Measurements from ENCODE around the gene SPIN2B. TPM values are rescaled to one million over a fixed set of nuclear protein-coding genes. Genes with fewer than 3 reads are reported as not detected.
"Not testable (repeated sequence)": the region's sequence is repeated elsewhere in the genome, so short reads cannot be mapped to it uniquely, and the experiment has no call there.

SPIN2B gene
- total RNA-seq, 2 experiments from 2014 or later: 14.2 to 14.3 TPM

- Histone ChIP-seq H3K4me1 (ENCODE audit: insufficient read depth, low read length, poor library complexity, severe bottlenecking) (no peaks in the 10 kb centered on the region), H2AFZ (ENCODE audit: low read length) (no peak overlapping the region), H3K9me2 (ENCODE audit: insufficient read depth, low read length) (no peaks in the 10 kb centered on the region), H3K4me2 (ENCODE audit: low read length) (no peak overlapping the region), H3K27ac (ENCODE audit: low read depth, low read length, poor library complexity, severe bottlenecking) (no peak overlapping the region), H3K79me2 (ENCODE audit: insufficient read depth, low read depth, low read length) (no peaks in the 10 kb centered on the region), H3K4me3 (ENCODE audit: low read depth, low read length, poor library complexity, severe bottlenecking) (no peak overlapping the region), H4K20me1 (ENCODE audit: insufficient read depth, low read length) (no peaks in the 10 kb centered on the region), H3K36me3 (ENCODE audit: insufficient read depth, low read length) (no peaks in the 10 kb centered on the region), H3K9me3 (ENCODE audit: low read length) (no peaks in the 10 kb centered on the region)
- intact Hi-C loops (cut with micrococcal nuclease; ENCODE audit: unreplicated experiment): no loop called here
- CTCF ChIA-PET (ENCODE audit: unreplicated experiment): no interaction called here
- POLR2A ChIA-PET: no interaction called here
- no peak for TF ChIP-seq CTCF (conservative IDR thresholded peaks at IDR 0.05; ENCODE audit: low read length)
- no peak for TF ChIP-seq EZH2phosphoT487 (IDR thresholded peaks at IDR 0.05; ENCODE audit: borderline replicate concordance, low read depth, low read length)
- DNase-seq (ENCODE audit: low spot score): no peak
- BruUV-seq (replicated peaks): no TSS peak
Measured at GRCh38 chrX:57137501-57137900, 16.2 kb upstream of the SPIN2B start.

GRCh38 chrX:57137073-57137472, 15.7 kb upstream of the SPIN2B start, which contains the start of gene SPIN2A:
SPIN2A (minus strand) TSS chrX:57137397; CDS start chrX:57136597, 800 bp downstream.
- not testable (repeated sequence) for BruUV-seq (replicated peaks)

GRCh38 chrX:57136589-57136988, 15.2 kb upstream of the SPIN2B start:
- H3K4me3 ChIP-seq (ENCODE audit: low read depth, low read length, poor library complexity, severe bottlenecking); H2AFZ ChIP-seq (ENCODE audit: low read length); intact Hi-C loops (cut with micrococcal nuclease; ENCODE audit: unreplicated experiment); H3K27ac ChIP-seq (ENCODE audit: low read depth, low read length, poor library complexity, severe bottlenecking); BruUV-seq (replicated peaks); H3K36me3 ChIP-seq (ENCODE audit: insufficient read depth, low read length); H4K20me1 ChIP-seq (ENCODE audit: insufficient read depth, low read length); DNase-seq (ENCODE audit: low spot score); POLR2A ChIA-PET; H3K4me1 ChIP-seq (ENCODE audit: insufficient read depth, low read length, poor library complexity, severe bottlenecking); H3K9me2 ChIP-seq (ENCODE audit: insufficient read depth, low read length); H3K4me2 ChIP-seq (ENCODE audit: low read length); H3K79me2 ChIP-seq (ENCODE audit: insufficient read depth, low read depth, low read length); CTCF ChIA-PET (ENCODE audit: unreplicated experiment); H3K9me3 ChIP-seq (ENCODE audit: low read length): not testable (repeated sequence)

More at GRCh38 chrX:57137073-57137472, 15.7 kb upstream of the SPIN2B start, which contains the start of gene SPIN2A:
- DNase-seq (ENCODE audit: low spot score); H2AFZ ChIP-seq (ENCODE audit: low read length); H3K9me3 ChIP-seq (ENCODE audit: low read length); H3K4me2 ChIP-seq (ENCODE audit: low read length); intact Hi-C loops (cut with micrococcal nuclease; ENCODE audit: unreplicated experiment); H3K36me3 ChIP-seq (ENCODE audit: insufficient read depth, low read length); H3K79me2 ChIP-seq (ENCODE audit: insufficient read depth, low read depth, low read length); CTCF ChIA-PET (ENCODE audit: unreplicated experiment); H3K4me3 ChIP-seq (ENCODE audit: low read depth, low read length, poor library complexity, severe bottlenecking); H3K27ac ChIP-seq (ENCODE audit: low read depth, low read length, poor library complexity, severe bottlenecking); H4K20me1 ChIP-seq (ENCODE audit: insufficient read depth, low read length); POLR2A ChIA-PET; H3K9me2 ChIP-seq (ENCODE audit: insufficient read depth, low read length); H3K4me1 ChIP-seq (ENCODE audit: insufficient read depth, low read length, poor library complexity, severe bottlenecking): not testable (repeated sequence)

GRCh38 chrX:57135287-57135686, 13.9 kb upstream of the SPIN2B start:
- no TSS peak for BruUV-seq (replicated peaks)
- Histone ChIP-seq H3K79me2 (ENCODE audit: insufficient read depth, low read depth, low read length) (no peaks in the 10 kb centered on the region), H3K27ac (ENCODE audit: low read depth, low read length, poor library complexity, severe bottlenecking) (no peak overlapping the region), H3K9me3 (ENCODE audit: low read length) (no peaks in the 10 kb centered on the region), H4K20me1 (ENCODE audit: insufficient read depth, low read length) (no peaks in the 10 kb centered on the region), H3K4me2 (ENCODE audit: low read length) (no peak overlapping the region), H3K36me3 (ENCODE audit: insufficient read depth, low read length) (no peaks in the 10 kb centered on the region), H3K9me2 (ENCODE audit: insufficient read depth, low read length) (no peaks in the 10 kb centered on the region), H2AFZ (ENCODE audit: low read length) (no peak overlapping the region), H3K4me1 (ENCODE audit: insufficient read depth, low read length, poor library complexity, severe bottlenecking) (no peaks in the 10 kb centered on the region), H3K4me3 (ENCODE audit: low read depth, low read length, poor library complexity, severe bottlenecking) (no peak overlapping the region)
- ChIA-PET POLR2A (no interaction called here), CTCF (ENCODE audit: unreplicated experiment) (no interaction called here)
- TF ChIP-seq EZH2phosphoT487 (IDR thresholded peaks at IDR 0.05; ENCODE audit: borderline replicate concordance, low read depth, low read length) (no peak), CTCF (conservative IDR thresholded peaks at IDR 0.05; ENCODE audit: low read length) (no peak)
- no peak for DNase-seq (ENCODE audit: low spot score)
- intact Hi-C loops (cut with micrococcal nuclease; ENCODE audit: unreplicated experiment): no loop called here

Measured in OCI-LY7 (cell line).